Stimulated activated CD4-positive, alpha-beta T cell treated with anti-CD3 and anti-CD28 coated beads, TNF-alpha, amount 100 ng/mL, for 1 hour (primary cell): ENCODE results near the gene C17orf67.

ENCODE experiments used
- DNase-seq, 3 donors: peaks; one replicate each; pipeline ENCODE4 v3.0.0-alpha.2; 2020; ENCODE audit warnings: low read depth in 3 of 3, low spot score in 1 of 3

The C17orf67 gene

GRCh38 chr17:56833057-56833808 is 487 bp downstream of the C17orf67 start:
- DNase-seq, result peak in 2 of 3 donors; percentile 27 to 43

- DNase-seq, result no peak
Observed at GRCh38 chr17:56832446-56832845, 1.3 kb downstream of the C17orf67 start.

- DNase-seq, result no peak
Observed at GRCh38 chr17:56831369-56832095, 2.2 kb downstream of the C17orf67 start.

- DNase-seq, result no peak
Observed at GRCh38 chr17:56830726-56831368, 2.9 kb downstream of the C17orf67 start.

- DNase-seq, result no peak
Observed at GRCh38 chr17:56826611-56827414, 6.9 kb downstream of the C17orf67 start.

GRCh38 chr17:56824503-56824902 is 9.2 kb downstream of the C17orf67 start:
- DNase-seq, result no peak

- no peak for DNase-seq
Observed at GRCh38 chr17:56823848-56824247, 9.9 kb downstream of the C17orf67 start.

GRCh38 chr17:56822725-56823124 is 11.0 kb downstream of the C17orf67 start:
- DNase-seq, result no peak

GRCh38 chr17:56821847-56822534 is 11.7 kb downstream of the C17orf67 start:
- DNase-seq, result no peak

GRCh38 chr17:56820207-56820606 is 13.5 kb downstream of the C17orf67 start:
- no peak for DNase-seq

- DNase-seq, result peak; percentile 37 to 54 (median 39)
Observed at GRCh38 chr17:56819431-56820145, 14.1 kb downstream of the C17orf67 start.

GRCh38 chr17:56819030-56819429 is 14.7 kb downstream of the C17orf67 start:
- DNase-seq, result no peak

GRCh38 chr17:56817066-56817465 is 16.7 kb downstream of the C17orf67 start:
- no peak for DNase-seq

- DNase-seq, result no peak
Observed at GRCh38 chr17:56815711-56816110, 18.0 kb downstream of the C17orf67 start.

GRCh38 chr17:56812901-56813388 is 20.8 kb downstream of the C17orf67 start:
- no peak for DNase-seq

- DNase-seq, result no peak
Observed at GRCh38 chr17:56810891-56811775, 22.6 kb downstream of the C17orf67 start.

- no peak for DNase-seq
Observed at GRCh38 chr17:56810343-56810742, 23.4 kb downstream of the C17orf67 start.

- DNase-seq, result no peak
Observed at GRCh38 chr17:56809820-56810179, 23.9 kb downstream of the C17orf67 start.
